Lower lobe of right lung (tissue), 2 donors: ENCODE data around the gene FUCA1. TPM values are rescaled to one million over a fixed set of nuclear protein-coding genes. Genes with fewer than 3 reads are reported as not detected.

Experiments
- ATAC-seq, 2 donors: fragments of 200-7000 bp; cut with Tn5 transposase; one replicate each; pipeline ENCODE4 v1.9.1; 2020 to 2022; ENCODE audit warnings: mild to moderate bottlenecking in 2 of 2, moderate library complexity in 2 of 2
- DNase-seq: peaks from one replicate; pipeline ENCODE4 v3.0.0-alpha.2; 2020
- H3K27ac ChIP-seq: fragments of 200-600 bp; one replicate; pipeline ENCODE4 v1.8.0; 2022
- H3K27me3 ChIP-seq: fragments of 200-600 bp; one replicate; pipeline ENCODE4 v1.8.0; 2022; ENCODE audit warnings: low read depth
- H3K36me3 ChIP-seq: fragments of 200-600 bp; one replicate; pipeline ENCODE4 v1.8.0; 2022; ENCODE audit warnings: mild to moderate bottlenecking
- H3K4me1 ChIP-seq: fragments of 200-600 bp; one replicate; pipeline ENCODE4 v1.8.0; 2022
- H3K4me3 ChIP-seq: fragments of 200-600 bp; one replicate; pipeline ENCODE4 v1.8.0; 2022; ENCODE audit warnings: mild to moderate bottlenecking
- H3K9me3 ChIP-seq: fragments of 200-600 bp; one replicate; pipeline ENCODE4 v1.8.0; 2022
- CTCF ChIP-seq: fragments of 200-600 bp; IDR thresholded peaks from one replicate; pipeline ENCODE4 v1.8.0; 2022; ENCODE audit warnings: antibody characterized with exemption, mild to moderate bottlenecking
- intact Hi-C: fragments of 100-400 bp; cut with DNase I; formaldehyde crosslinking; loops from one replicate; pipeline ENCODE4 v1.11.0; 2022
- total RNA-seq: library from RNA; stranded (reverse); fragmentation: NEBNext Ultra II Directional; extraction: Animal tissue kit (Norgen Biotek cat#: 25700); gene quantifications from one replicate; pipeline ENCODE4 v1.2.1, GENCODE V29; 2021
- donor health status: DM: no; HTN: yes; CAD: no; lungs with severe emphysema.

Gene FUCA1
- total RNA-seq, 1 donor from 2014 or later: 54.2 TPM

- no peak for TF ChIP-seq CTCF
- intact Hi-C loops: no loop called here
Observed at GRCh38 chr1:23885222-23885621, 17.1 kb upstream of the FUCA1 start.

GRCh38 chr1:23882746-23883145 is 14.7 kb upstream of the FUCA1 start:
- no peak overlapping the region for H3K4me3 ChIP-seq
- intact Hi-C loops: no loop called here
- DNase-seq (no peak), ATAC-seq (no peak)
- H3K9me3 ChIP-seq: peaks cover 18% of the 10 kb centered on the region
- no peaks in the 10 kb centered on the region for H3K36me3 ChIP-seq
- H3K4me1 ChIP-seq: no peaks in the 10 kb centered on the region
- H3K27me3 ChIP-seq: no peaks in the 10 kb centered on the region
- TF ChIP-seq CTCF: no peak
- H3K27ac ChIP-seq: no peak overlapping the region

More at GRCh38 chr1:23885222-23885621, 17.1 kb upstream of the FUCA1 start:
- H3K36me3 ChIP-seq: no peaks in the 10 kb centered on the region
- H3K27me3 ChIP-seq: no peaks in the 10 kb centered on the region
- DNase-seq: no peak
- no peak for ATAC-seq
- no peak overlapping the region for H3K27ac ChIP-seq
- H3K4me1 ChIP-seq: no peaks in the 10 kb centered on the region
- H3K9me3 ChIP-seq: no peaks in the 10 kb centered on the region
- H3K4me3 ChIP-seq: no peak overlapping the region

GRCh38 chr1:23879809-23880208 is 11.7 kb upstream of the FUCA1 start:
- intact Hi-C loops: no loop called here
- no peak for ATAC-seq
- no peak for TF ChIP-seq CTCF

GRCh38 chr1:23878668-23879067 is 10.6 kb upstream of the FUCA1 start:
- no peak overlapping the region for H3K4me3 ChIP-seq
- H3K36me3 ChIP-seq: no peaks in the 10 kb centered on the region
- DNase-seq (no peak), ATAC-seq (no peak)
- H3K4me1 ChIP-seq: no peaks in the 10 kb centered on the region
- H3K27me3 ChIP-seq: no peaks in the 10 kb centered on the region
- peaks cover 18% of the 10 kb centered on the region for H3K9me3 ChIP-seq
- no peak for TF ChIP-seq CTCF
- H3K27ac ChIP-seq: no peak overlapping the region
- intact Hi-C loops: no loop called here

More at GRCh38 chr1:23879809-23880208, 11.7 kb upstream of the FUCA1 start:
- no peak overlapping the region for H3K4me3 ChIP-seq
- DNase-seq: no peak
- H3K27me3 ChIP-seq: no peaks in the 10 kb centered on the region
- H3K9me3 ChIP-seq: peaks cover 18% of the 10 kb centered on the region
- no peaks in the 10 kb centered on the region for H3K4me1 ChIP-seq
- no peak overlapping the region for H3K27ac ChIP-seq
- H3K36me3 ChIP-seq: no peaks in the 10 kb centered on the region

- H3K4me1 ChIP-seq: no peaks in the 10 kb centered on the region
- no peaks in the 10 kb centered on the region for H3K36me3 ChIP-seq
- no peak overlapping the region for H3K4me3 ChIP-seq
- no peaks in the 10 kb centered on the region for H3K27me3 ChIP-seq
- DNase-seq (no peak), ATAC-seq (no peak)
- intact Hi-C loops: no loop called here
- no peak for TF ChIP-seq CTCF
- H3K27ac ChIP-seq: no peak overlapping the region
- peaks cover 18% of the 10 kb centered on the region for H3K9me3 ChIP-seq
Observed at GRCh38 chr1:23875382-23875781, 7.3 kb upstream of the FUCA1 start.

GRCh38 chr1:23872421-23872820 is 4.3 kb upstream of the FUCA1 start:
- intact Hi-C loops: no loop called here
- Histone ChIP-seq H3K27me3 (no peaks in the 10 kb centered on the region), H3K4me1 (peaks cover 15% of the 10 kb centered on the region), H3K36me3 (no peaks in the 10 kb centered on the region), H3K4me3 (no peak overlapping the region), H3K27ac (no peak overlapping the region), H3K9me3 (no peaks in the 10 kb centered on the region)
- DNase-seq: no peak
- no peak for ATAC-seq
- no peak for TF ChIP-seq CTCF
